ENCODE results near the gene DOCK3.
"Not testable (repeated sequence)": the region's sequence is repeated elsewhere in the genome, so short reads cannot be mapped to it uniquely, and the experiment has no call there.

Gene DOCK3

GRCh38 chr3:50806031-50806430 lies 131.3 kb downstream of the DOCK3 start:
- DNase-seq, result no peak

DNA sequence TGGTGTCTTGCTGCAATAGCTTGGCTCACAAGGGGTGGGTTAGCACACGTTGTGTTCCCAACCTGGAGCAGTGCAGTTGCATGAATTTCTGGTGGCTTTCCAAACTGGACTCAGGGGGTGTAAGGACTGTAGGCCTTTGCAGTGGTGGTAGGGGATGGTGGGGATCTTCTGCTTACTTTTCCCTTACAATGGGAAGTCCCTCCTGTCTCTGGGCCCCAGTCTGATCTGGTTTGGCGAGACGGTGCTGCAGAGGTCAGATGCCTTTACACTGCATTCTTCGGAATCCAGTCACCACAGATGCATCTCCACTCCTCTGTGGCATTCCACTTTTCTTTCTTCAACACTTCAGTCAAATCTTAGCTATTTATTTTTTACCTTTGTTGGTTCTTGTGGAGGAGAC lies 132.1 kb downstream of the DOCK3 start:
- no peak for DNase-seq

DNA sequence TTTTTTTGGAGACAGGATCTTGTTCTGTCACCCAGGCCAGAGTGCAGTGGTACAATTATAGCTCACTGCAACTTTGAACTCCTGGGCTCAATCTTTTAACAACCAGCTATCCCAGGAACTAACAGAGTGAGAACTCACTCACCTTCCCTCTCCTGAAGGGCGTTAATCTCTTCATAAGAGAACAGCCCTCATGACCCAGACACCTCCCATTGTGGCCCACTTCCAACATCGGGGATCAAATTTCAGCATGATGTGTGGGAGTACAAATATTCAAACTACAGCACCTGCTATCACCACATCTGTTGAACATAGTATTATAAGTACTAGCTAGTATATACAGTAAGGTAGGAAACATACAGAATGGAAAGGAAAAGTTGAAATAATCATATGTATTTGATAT lies 132.5 kb downstream of the DOCK3 start:
- DNase-seq, result no peak

- DNase-seq, result no peak
Observed at GRCh38 chr3:50811893-50812292, 137.2 kb downstream of the DOCK3 start.

DNA sequence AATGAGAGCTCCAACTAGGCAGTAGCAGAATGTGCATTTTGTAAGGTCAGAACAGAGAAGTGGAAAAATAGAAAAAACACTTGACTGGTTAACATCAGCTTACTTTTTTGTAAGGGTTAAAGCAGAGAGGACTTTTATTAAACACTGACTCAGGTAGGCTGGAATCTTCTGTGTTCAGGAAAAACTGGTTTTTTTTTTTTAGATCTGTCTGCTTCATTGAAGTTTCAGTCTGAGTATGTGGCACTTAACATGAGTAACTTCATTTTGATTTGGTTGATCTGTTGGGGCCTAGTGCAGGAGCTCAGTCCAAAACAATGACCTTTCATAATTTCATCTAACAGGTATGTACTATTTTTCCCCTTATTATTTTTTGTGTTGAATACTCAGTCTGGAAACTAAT lies 141.1 kb downstream of the DOCK3 start:
- DNase-seq, result no peak

DNA sequence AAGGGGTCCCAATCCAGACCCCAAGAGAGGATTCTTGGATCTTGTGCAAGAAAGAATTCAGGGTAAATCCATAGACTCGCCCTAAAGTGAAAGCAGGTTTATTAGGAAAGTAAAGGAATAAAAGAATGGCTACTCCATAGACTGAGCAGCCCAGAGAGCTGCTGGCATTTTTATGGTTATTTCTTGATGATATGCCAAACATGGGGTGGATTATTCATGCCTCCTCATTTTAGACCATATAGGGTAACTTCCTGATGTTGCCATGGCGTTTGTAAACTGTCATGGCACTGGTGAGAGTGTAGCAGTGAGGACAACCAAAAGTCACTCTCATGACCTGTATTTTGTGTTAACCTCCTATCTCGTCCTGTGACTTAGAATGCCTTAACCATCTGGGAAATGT lies 142.2 kb downstream of the DOCK3 start:
- DNase-seq, result no peak

DNA sequence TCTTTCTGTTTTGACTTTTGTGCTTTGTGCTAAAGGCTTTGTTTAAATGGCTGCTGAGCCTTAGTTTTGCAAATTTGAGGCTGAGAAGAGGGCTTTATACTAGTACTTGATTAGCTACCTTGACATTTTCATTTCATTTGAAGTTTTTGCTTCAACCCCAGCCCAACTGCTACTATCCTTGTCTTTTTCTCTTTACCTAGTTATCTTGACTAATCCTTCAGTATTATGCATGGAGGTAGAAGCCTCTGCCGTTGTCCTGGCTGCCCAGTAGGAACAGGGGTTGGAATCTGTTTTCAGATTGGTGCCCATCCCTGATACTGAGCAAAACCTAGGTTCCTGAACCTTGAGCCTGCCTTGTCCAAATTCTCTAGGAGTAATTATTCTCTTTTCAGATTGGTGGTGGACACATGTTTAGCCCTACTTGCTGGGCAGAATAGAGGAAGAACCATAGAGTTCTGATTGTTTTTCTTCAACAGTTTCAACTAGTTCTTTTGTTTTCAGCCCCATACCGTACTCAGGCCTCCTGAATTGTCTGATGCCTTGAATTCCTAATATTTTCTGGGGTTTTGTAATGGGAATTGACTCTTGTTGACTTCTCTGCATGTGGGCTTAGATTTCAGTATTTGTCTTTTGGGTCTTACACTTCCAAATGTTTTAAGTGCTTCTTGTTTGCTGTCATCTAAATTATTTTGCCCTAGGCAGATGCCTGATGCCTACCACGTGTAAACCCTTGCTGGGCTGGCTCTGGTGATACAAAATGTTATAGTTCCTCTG lies 143.2 kb downstream of the DOCK3 start:
- DNase-seq, result no peak

- no peak for DNase-seq
Observed at GRCh38 chr3:50819882-50820281, 145.2 kb downstream of the DOCK3 start.

- DNase-seq, result no peak
Observed at GRCh38 chr3:50825841-50826240, 151.1 kb downstream of the DOCK3 start.

GRCh38 chr3:50830451-50830850 lies 155.7 kb downstream of the DOCK3 start:
- no peak for DNase-seq

DNA sequence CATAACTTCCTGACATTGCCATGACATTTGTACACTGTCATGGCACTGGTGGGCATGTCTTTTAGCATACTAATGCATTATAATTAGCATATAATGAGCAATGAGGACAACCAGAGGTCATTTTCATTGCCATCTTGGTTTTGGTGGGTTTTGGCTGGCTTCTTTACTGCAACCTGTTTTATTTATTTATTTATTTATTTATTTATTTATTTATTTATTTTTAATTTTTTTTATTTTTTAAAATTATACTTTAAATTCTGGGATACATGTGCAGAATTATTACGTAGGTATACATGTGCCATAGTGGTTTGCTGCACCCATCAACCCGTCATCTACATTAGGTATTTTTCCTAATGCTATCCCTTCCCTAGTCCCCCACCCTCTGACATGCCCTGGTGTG lies 156.3 kb downstream of the DOCK3 start:
- not testable (repeated sequence) for DNase-seq

DNA sequence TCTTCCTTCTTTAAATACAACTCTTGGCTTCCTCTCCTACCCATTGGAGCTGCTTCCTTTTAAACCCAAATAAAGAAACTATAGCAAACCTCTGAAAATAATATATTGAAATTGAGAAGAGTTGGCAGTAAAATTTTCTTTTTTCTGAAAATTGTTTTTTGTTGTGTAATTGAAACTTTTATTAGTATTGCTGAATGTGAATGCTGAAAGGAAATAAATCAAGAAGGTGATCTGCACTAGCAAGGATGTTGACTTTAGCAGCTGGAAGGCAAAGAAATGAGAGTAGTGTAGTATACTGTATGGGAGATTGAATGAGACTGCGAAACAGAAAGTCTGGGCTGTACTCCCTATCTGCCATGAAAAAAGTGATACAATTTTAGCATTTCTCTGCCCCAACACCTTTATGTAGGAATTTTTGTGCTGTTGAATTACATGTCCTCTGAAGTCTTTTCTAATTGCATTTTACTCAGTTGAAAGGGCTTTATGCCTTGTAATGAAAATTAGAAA lies 166.3 kb downstream of the DOCK3 start:
- DNase-seq, result no peak

GRCh38 chr3:50848308-50848707 lies 173.6 kb downstream of the DOCK3 start:
- no peak for DNase-seq

GRCh38 chr3:50850639-50851511 lies 176.1 kb downstream of the DOCK3 start:
- no peak for DNase-seq

DNA sequence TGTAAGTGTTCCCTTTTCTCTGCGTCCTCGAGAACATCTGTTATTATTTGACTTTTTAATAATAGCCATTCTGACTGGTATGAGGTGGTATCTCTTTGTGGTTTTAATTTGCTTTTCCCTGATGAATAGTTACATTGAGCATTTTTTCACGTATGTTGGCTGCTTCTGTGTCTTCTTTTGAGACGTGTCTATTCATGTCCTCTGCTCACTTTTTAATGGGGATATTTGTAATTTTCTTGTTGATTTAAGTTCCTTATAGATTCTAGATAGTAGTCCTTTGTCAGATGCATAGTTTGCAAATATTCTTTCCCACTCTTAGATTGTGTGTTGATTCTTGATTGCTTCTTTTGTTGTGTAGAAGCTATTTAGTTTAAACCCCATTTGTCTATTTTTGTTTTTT lies 179.2 kb downstream of the DOCK3 start:
- DNase-seq, result no peak

DNA sequence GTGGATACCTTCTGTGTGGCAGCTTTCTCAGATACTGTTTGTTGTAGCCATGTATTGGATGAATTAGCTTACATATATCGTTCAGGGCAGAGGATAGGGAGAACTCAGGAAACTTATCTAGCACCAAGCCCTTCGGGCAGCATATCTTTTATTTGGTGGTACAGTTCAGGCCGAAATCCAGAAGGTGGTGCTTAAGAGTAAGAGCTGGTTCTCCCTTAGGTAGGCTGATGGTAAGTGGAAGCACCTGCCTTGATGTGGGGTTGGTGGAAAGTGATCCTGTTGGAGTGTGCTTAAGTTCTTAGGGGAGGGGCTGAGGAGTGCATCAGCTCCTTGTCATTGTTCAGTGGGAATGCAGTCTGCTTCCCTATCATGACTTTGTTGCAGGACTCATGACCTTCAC lies 187.5 kb downstream of the DOCK3 start:
- no peak for DNase-seq

GRCh38 chr3:50873376-50874157 lies 198.8 kb downstream of the DOCK3 start:
- DNase-seq, result no peak

DNA sequence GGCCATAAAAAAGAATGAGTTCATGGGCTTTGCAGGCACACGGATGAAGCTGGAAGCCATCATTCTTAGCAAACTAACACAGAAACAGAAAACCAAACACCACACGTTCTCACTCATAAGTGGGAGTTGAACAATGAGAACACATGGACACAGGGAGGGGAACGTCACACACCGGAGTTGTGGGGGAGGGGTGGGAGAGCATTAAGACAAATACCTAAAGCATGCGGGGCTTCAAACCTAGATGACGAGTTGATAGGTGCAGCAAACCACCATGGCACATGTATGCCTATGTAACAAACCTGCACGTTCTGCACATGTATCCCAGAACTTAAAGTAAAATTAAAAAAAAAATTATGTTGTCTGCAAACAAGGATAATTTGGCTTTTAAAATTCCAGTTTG lies 200.1 kb downstream of the DOCK3 start:
- not testable (repeated sequence) for DNase-seq

GRCh38 chr3:50876947-50877346 lies 202.2 kb downstream of the DOCK3 start:
- peak; percentile 14 for DNase-seq

DNA sequence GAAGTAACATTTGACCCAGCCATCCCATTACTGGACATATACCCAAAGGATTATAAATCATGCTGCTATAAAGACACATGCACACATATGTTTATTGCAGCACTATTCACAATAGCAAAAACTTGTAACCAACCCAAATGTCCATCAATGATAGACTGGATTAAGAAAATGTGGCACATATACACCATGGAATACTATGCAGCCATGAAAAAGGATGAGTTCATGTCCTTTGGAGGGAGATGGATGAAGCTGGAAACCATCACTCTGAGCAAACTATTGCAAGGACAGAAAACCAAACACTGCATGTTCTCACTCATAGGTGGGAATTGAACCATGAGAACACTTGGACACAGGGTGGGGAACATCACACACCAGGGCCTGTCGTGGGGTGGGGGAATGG lies 208.0 kb downstream of the DOCK3 start:
- DNase-seq, result not testable (repeated sequence)

DNA sequence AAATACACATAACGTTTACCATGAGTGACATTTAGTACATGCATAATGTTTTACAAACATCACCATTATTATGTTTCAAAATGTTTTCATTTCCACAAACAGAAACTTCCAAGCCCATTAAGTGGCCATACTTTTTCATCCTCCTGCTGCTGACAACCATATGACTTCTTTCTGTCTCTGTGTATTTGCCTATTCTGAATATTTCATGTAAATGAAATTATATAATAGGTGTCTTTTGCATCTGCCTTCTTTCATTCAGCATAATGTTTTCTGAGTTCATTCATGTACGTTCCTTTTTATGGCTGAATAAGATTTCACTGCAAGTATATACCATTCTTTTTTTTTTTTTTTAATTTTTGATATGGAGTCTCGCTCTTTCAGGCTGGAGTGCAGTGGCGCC lies 209.0 kb downstream of the DOCK3 start:
- DNase-seq, result no peak

DNA sequence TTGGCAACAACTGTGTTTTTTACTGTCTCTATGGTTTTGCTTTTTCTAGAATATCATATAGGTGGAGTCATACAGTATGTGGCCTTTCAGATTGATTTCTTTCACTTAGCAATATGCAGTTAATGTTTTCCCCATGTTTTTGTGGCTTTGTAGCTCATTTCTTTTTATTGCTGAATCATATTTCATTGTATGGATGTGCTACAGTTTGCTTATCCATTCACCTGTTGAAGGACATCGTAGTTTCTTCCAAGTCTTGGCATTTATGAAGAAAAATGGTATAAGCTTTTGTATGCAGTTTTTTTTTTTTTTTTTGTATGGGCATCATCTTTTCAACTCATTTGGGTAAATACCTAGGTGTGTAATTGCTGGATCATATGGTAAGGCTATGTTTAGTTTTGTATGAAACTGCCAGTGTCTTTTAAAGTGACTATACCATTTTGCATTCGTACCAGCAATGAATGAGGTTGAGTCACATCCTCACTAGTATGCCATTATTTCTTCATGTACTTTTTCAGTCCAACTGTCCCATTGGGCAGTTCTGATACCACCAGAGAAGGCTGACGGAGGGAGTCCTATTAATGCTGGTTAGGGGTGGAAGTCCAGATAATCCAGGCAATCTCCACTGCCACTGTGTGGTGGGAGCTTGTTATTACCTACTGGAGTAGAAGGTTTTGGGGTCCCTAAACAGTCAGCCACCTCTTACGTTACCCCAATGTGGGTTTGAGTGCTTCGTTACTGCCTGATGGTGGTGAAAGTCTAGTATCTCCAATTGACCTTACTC lies 210.5 kb downstream of the DOCK3 start:
- DNase-seq, result no peak
